Skeletal muscle tissue (tissue), 5 donors: ENCODE results near the gene OR56A5. TPM values are rescaled to one million over a fixed set of nuclear protein-coding genes. Genes with fewer than 3 reads are reported as not detected.

Experiments used
- H3K27ac ChIP-seq: one replicate; pipeline ENCODE4 v1.7.0; 2013; ENCODE audit warnings: mild to moderate bottlenecking, low read depth, low read length, inconsistent platforms
- H3K27me3 ChIP-seq, 3 donors: one replicate each; pipeline ENCODE4 v1.7.0; 2013; ENCODE audit warnings: low read length in 3 of 3; ENCODE audit not compliant: control insufficient read depth in 3 of 3, insufficient read depth in 3 of 3
- H3K36me3 ChIP-seq, 3 donors: one replicate each; pipeline ENCODE4 v1.7.0; 2013; ENCODE audit warnings: low read length in 3 of 3; ENCODE audit not compliant: control insufficient read depth in 3 of 3, insufficient read depth in 3 of 3
- H3K4me1 ChIP-seq, 3 donors: one replicate each; pipeline ENCODE4 v1.7.0; 2013; ENCODE audit warnings: low read length in 3 of 3, mild to moderate bottlenecking in 3 of 3; ENCODE audit not compliant: control insufficient read depth in 3 of 3, insufficient read depth in 3 of 3
- H3K4me3 ChIP-seq, 3 donors: one replicate each; pipeline ENCODE4 v1.7.0; 2013; ENCODE audit warnings: low read length in 3 of 3
- H3K9ac ChIP-seq, 3 donors: one replicate each; pipeline ENCODE4 v1.7.0; 2013; ENCODE audit warnings: low read length in 3 of 3, mild to moderate bottlenecking in 3 of 3, moderate library complexity in 2 of 3, low read depth in 1 of 3
- H3K9me3 ChIP-seq, 3 donors: one replicate each; pipeline ENCODE4 v1.7.0; 2013; ENCODE audit warnings: low read length in 3 of 3; ENCODE audit not compliant: control insufficient read depth in 3 of 3
- small RNA-seq: library from RNA; depleted of rRNA; stranded (forward); fragments of <200 nt; gene quantifications from one replicate; pipeline ENCODE3, GENCODE V24; 2014
- total RNA-seq: library from RNA; depleted of rRNA; stranded (reverse); fragments of >200 nt; gene quantifications from one replicate; pipeline ENCODE4 v1.2.3, GENCODE V29; 2014
- donor health status: Osteomylitis.

OR56A5 gene
- total RNA-seq, 1 donor from 2014 or later, result not detected

- no peak overlapping the region for H3K27ac ChIP-seq
- no peak overlapping the region for H3K9ac ChIP-seq
- no peaks in the 10 kb centered on the region for H3K36me3 ChIP-seq
- H3K27me3 ChIP-seq, result no peaks in the 10 kb centered on the region
- no peaks in the 10 kb centered on the region for H3K4me1 ChIP-seq
- peaks cover 0 to 2% (median 0%) of the 10 kb centered on the region in 3 donors for H3K9me3 ChIP-seq
- H3K4me3 ChIP-seq, result no peak overlapping the region
These were observed 45.4 kb downstream of the OR56A5 start for GRCh38 chr11:5922749-5923426.

Small RNA genes lying within 50 kb of the gene (small RNA-seq; reads per million reads assigned to genes)
- gene RNA5SP329, result not detected

Other genes with a start within 250 kb of the OR56A5 start
- gene OR56B1, start 232.0 kb downstream of the OR56A5 start, total RNA-seq, result not detected
- not detected for gene OR52N4, start 214.3 kb downstream of the OR56A5 start, total RNA-seq
- gene OR52N5, start 185.1 kb downstream of the OR56A5 start, total RNA-seq, result not detected
- gene OR52N1, start 177.2 kb downstream of the OR56A5 start, total RNA-seq, result not detected
- gene OR52N2, start 159.6 kb downstream of the OR56A5 start, total RNA-seq, result not detected
- gene OR52E6, start 126.6 kb downstream of the OR56A5 start, total RNA-seq, result not detected
- gene OR52E8, start 110.8 kb downstream of the OR56A5 start, total RNA-seq, result not detected
- gene OR52E4, start 87.9 kb downstream of the OR56A5 start, total RNA-seq, result not detected
- gene OR52E5, start 75.3 kb downstream of the OR56A5 start, total RNA-seq, result not detected
- gene OR56A3, start 26.2 kb downstream of the OR56A5 start, total RNA-seq, result not detected
- gene OR52L1, start 18.5 kb upstream of the OR56A5 start, total RNA-seq, result not detected
- gene OR56A4, start 38.5 kb upstream of the OR56A5 start, total RNA-seq, result not detected
- under 0.01 TPM for gene OR56A1, start 62.3 kb upstream of the OR56A5 start, total RNA-seq
- gene OR56B4, start 139.2 kb upstream of the OR56A5 start, total RNA-seq, result not detected
- gene OR52B2, start 201.8 kb upstream of the OR56A5 start, total RNA-seq, result not detected
- not detected for gene OR52W1, start 230.7 kb upstream of the OR56A5 start, total RNA-seq
- gene C11orf42, start 237.1 kb upstream of the OR56A5 start, total RNA-seq, result not detected